GM21360 (cell line): ENCODE results near the gene ZNF574.
"Not testable (repeated sequence)": the region's sequence is repeated elsewhere in the genome, so short reads cannot be mapped to it uniquely, and the experiment has no call there.

Source experiments
- ATAC-seq: cut with Tn5 transposase; IDR thresholded peaks from one replicate; pipeline ENCODE4 v1.9.1; 2021; ENCODE audit warnings: mild to moderate bottlenecking, moderate library complexity; ENCODE audit not compliant: unreplicated experiment

Gene ZNF574

GRCh38 chr19:42096255-42096837, 20.4 kb downstream of the ZNF574 start:
- ATAC-seq = no peak

- ATAC-seq = no peak
Observed at GRCh38 chr19:42097461-42097860, 21.5 kb downstream of the ZNF574 start.

- no peak for ATAC-seq
Observed at GRCh38 chr19:42098781-42099180, 22.8 kb downstream of the ZNF574 start.

GRCh38 chr19:42099336-42099925, 23.5 kb downstream of the ZNF574 start:
- ATAC-seq = no peak

DNA sequence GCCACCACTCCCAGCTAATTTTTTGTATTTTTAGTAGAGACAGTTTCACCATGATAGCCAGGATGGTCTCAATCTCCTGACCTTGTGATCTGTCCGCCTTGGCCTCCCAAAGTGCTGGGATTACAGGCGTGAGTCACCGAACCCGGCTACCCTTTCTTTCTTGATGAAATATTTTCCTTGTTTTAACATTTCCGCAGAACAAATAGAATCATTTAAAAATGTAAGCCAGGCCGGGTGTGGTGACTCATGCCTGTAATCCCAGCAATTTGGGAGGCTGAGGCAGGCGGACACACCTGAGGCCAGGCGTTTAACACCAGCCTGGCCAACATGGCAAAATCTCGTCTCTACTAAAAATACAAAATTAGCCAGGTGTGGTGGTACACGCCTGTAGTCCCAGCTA, 24.3 kb downstream of the ZNF574 start:
- not testable (repeated sequence) for ATAC-seq

DNA sequence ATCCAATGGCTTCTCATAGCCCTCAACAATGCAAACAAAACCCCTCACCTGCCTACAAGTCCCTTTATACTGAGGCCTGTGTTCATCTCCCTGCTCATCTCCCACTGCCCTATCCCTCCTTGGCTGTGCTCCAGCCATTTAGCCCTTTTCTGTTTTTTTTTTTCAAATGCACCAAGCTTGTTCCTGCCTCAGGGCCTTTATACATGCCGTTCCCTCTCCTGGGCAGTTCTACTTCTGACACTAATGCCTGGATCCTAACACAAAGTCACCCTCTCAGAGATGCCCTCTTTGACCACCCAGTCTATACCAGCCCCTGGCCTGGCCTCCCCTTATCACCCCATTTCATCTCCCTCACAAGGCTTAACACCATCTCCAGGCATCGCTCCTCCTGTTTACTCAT, 26.9 kb downstream of the ZNF574 start:
- ATAC-seq = no peak

DNA sequence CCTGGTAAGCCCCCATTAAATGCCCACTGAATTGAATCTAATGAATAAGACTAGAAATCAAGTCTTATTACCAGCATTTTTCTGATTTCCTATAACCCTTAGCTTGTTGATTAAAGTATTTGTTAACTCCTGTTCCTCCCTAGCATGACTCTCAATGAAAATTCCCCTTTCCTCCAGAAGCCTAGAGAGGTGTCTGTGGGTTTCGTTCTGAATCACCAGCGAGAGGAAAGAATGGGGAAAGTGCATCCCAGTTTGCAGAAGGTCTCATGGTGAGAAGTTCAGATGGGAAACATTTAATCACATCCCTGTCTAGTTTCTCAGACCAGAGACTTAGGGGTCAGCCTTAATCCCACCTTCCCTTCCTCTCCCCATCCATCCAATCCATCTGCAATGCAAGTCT, 29.4 kb downstream of the ZNF574 start:
- no peak for ATAC-seq

DNA sequence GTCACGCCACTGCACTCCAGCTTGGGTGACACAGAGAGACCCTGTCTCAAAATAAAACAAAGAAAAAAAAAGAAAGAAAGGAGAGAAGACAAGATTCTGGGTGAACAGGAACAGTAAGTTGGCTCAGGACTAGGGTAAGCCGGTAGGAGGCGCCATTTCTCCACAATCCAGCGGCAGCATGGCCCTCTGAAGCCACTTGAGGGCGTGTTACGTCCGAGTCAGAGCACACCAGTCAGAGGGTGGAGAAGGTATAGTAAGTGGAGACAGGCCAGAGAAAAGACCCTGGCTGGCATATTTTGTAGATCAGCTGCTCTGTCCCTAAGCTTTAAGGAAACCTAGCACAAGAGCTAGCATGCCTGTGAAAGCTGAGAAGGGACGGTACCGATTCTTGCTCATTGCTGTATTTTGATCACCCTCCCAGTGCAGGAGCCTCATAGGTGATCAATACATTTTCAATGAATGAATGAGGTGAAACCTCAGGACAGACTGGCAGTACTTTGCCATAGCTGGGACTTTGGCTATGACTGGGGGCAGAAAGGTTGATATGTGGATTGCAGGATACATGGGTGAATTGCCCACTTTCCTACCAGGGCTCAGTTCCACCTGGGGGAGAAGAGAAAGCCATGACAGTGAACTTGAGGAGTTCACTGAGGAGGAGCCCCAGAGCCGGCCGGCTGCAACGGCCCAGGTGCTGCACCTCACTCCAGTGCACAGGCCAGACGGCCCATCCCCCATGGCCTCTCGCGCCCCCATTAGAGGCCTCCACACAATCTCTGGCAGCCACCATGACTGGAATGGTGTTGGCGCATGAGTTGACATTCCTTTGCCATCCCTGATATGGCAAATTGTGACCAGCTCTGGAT, 32.8 kb downstream of the ZNF574 start:
- no peak for ATAC-seq

GRCh38 chr19:42109896-42110295, 33.9 kb downstream of the ZNF574 start:
- no peak for ATAC-seq

DNA sequence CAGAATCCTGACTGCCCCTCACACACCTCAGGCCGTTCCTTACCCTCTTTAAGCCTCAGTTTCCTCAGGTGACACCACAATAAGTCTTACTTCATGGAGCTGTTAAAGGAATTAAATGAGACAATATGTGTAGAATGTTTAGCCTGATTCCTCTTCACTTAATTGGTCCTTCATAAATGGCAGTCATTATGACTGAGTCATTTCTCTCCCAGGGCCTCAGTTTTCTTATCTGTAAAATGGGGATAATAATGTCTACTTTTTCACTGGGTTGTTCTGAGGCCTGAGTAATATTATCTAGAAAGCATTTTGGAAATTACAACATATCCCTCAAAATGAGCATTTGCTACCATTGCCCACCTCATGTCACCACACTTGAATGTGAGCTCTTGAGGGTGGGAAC, 34.7 kb downstream of the ZNF574 start:
- no peak for ATAC-seq

DNA sequence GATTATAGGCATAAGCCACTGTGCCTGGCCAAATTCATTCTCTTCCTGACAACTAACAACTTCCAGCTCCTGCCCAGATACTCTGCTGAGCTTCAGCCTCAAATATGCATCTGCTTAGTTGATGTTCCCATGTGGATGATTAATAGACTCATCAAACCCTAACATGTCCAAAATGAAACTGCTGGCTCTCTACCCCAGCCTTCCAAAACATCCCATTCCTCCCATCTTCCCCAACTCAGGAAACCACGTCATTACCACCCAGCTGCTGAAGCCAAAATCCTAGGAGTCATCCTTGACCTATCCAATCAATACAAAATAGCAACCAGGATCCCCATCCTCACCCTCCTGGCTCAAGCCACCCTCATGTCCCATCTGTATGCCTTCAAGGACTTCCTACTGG, 35.4 kb downstream of the ZNF574 start:
- ATAC-seq = no peak

DNA sequence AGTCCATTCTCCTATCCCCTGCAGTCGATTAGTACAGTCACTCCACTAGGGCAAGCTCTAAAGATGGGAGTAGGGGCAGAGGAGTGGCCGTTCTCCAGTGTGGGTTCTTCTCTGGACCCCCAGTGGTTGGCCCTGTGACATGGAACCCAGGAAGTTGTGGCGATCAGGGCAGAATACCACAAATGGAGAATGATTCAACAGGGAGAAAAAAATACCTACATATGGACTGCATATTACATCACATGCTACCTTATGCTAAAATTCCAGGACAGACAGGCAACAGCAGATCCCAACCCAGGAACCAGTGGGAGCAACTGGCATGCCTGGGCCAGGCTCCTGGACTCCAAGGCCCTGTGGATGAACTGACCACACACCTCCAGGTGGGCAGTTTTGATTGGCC, 35.8 kb downstream of the ZNF574 start:
- ATAC-seq = no peak

- ATAC-seq = peak; percentile 41
Observed at GRCh38 chr19:42113641-42114348, 37.8 kb downstream of the ZNF574 start.

DNA sequence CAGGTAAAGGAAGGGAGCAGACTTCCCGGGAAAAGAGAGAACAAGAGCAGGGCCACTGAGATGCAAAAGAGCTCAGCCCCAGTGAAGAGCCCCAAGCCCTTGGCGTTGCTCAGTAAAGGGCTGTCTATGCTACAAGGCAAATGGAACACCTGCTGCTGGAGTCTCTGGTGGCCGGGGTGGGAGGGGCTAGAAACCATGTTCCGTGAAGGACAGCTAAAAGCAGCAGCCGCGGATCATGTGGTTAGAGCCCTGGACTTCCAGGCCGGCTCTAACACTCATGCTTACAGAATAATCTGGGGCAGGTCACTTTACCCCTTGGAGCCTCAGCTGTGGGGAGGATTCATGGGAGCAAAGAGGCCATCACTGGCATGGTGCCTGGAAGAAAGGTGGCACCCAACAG, 38.4 kb downstream of the ZNF574 start:
- ATAC-seq = peak; percentile 46

- no peak for ATAC-seq
Observed at GRCh38 chr19:42115219-42115618, 39.3 kb downstream of the ZNF574 start.

- no peak for ATAC-seq
Observed at GRCh38 chr19:42115705-42116104, 39.7 kb downstream of the ZNF574 start.

- ATAC-seq = no peak
Observed at GRCh38 chr19:42116308-42117075, 40.5 kb downstream of the ZNF574 start.

DNA sequence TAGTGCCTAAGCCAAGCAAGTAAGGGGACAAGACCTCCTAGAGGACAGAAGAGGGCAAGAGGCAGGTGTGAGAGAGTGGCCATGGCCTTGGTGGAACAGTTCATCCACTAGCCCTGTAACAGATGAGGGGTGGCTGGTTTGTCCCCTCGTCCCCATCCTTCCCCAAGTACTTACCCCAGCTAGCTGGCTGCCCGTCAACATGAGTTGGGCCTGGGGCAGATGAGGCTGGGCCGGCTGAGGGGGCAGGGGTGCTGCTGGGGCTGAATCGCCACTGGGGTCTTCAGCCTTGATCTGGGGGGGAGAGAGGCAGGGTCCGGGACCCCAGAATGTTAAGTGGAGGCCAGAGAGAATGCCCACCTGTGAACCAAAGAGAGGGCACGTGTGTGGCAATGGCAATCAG, 41.1 kb downstream of the ZNF574 start:
- ATAC-seq = no peak

DNA sequence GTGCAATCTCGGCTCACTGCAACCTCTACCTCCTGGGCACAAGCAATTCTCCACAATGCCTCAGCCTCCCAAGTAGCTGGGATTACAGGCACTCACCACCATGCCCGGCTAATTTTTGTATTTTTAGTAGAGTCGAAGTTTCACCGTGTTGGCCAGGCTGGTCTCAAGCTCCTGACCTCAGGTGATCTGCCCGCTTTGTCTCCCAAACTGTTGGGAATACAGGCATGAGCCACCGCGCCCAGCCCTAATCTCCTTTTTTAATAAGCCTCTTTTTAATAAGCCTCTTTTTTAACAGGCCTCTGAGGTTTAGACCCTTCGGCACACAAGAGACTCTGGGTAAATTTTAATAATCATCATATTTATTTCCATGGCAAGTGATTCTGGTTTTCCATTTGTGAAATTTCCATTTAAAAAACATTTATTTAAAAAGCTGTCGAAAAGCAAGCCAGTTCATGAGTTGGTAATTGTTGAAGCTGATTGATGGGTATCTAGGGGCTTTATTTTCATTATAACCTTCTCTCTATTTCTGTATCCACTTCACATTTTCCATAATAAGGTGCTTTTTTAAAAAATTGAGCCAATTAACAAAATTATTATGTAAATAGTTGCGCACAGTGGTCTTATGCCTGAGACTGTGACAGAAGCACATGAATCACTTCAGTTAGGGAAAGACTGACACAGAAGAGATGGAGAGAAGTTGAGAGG, 44.5 kb downstream of the ZNF574 start:
- ATAC-seq = no peak

DNA sequence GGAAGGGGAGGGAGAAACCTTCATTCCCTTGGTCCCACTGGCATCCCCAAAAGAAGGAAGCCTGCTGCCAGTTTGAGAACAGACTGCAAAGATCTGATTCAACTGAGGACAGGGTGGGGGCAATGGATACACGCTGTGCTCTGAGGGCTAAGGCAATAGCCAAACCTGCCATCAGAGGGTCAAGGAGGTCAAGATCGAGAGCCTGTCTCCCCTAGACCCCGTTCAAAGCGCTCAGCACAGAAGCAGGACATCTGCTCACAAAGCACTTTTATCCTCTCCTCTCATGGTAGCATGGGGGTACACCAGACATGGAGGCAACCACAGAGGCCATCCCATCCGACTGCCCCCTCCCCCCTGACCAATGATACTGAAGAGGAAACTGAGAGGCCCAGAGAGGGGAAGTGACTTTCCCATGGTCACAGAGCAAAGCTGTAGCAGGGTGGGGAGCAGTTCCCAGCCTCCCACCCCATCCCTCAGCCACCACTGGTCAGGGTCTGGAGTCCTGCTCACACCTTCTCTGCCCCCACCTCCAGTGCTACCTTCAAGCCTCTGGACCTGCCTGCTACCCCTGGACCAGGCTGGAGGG, 45.2 kb downstream of the ZNF574 start:
- ATAC-seq = no peak
